Stomach smooth muscle (tissue), 2 donors: ENCODE results near the gene KRT12.
"Not testable (repeated sequence)": the region's sequence is repeated elsewhere in the genome, so short reads cannot be mapped to it uniquely, and the experiment has no call there.

Experiments
- H3K27ac ChIP-seq: one replicate; pipeline ENCODE4 v1.7.0; 2013; ENCODE audit warnings: mild to moderate bottlenecking, low read length, inconsistent platforms
- H3K27me3 ChIP-seq, 2 donors: one replicate each; pipeline ENCODE4 v1.7.0; 2013; ENCODE audit warnings: low read length in 2 of 2; ENCODE audit not compliant: insufficient read depth in 2 of 2, control insufficient read depth in 1 of 2
- H3K36me3 ChIP-seq, 2 donors: one replicate each; pipeline ENCODE4 v1.7.0; 2013; ENCODE audit warnings: low read length in 2 of 2; ENCODE audit not compliant: control insufficient read depth in 2 of 2, insufficient read depth in 2 of 2
- H3K4me1 ChIP-seq: one replicate; pipeline ENCODE4 v1.7.0; 2013; ENCODE audit warnings: low read length; ENCODE audit not compliant: control insufficient read depth, insufficient read depth
- H3K4me3 ChIP-seq, 2 donors: one replicate each; pipeline ENCODE4 v1.7.0; 2013; ENCODE audit warnings: low read length in 2 of 2
- H3K9ac ChIP-seq, 2 donors: one replicate each; pipeline ENCODE4 v1.7.0; 2013; ENCODE audit warnings: low read length in 2 of 2, mild to moderate bottlenecking in 1 of 2
- H3K9me3 ChIP-seq, 2 donors: one replicate each; pipeline ENCODE4 v1.7.0; 2013; ENCODE audit warnings: low read length in 2 of 2; ENCODE audit not compliant: control insufficient read depth in 2 of 2
- donor health status: healthy.
- donor health status: Pancreatic carcinoma.

The KRT12 gene

GRCh38 chr17:40862985-40863733 is 3.9 kb downstream of the KRT12 start:
- Histone ChIP-seq H3K36me3 (no peaks in the 10 kb centered on the region), H3K4me3 (no peak overlapping the region), H3K4me1 (no peaks in the 10 kb centered on the region), H3K27ac (no peak overlapping the region), H3K27me3 (peaks cover 0 to 8% of the 10 kb centered on the region in 2 donors), H3K9me3 (no peaks in the 10 kb centered on the region), H3K9ac (no peak overlapping the region)

- Histone ChIP-seq H3K4me1 (no peaks in the 10 kb centered on the region), H3K4me3 (no peak overlapping the region), H3K36me3 (no peaks in the 10 kb centered on the region), H3K9ac (no peak overlapping the region), H3K27ac (no peak overlapping the region), H3K9me3 (no peaks in the 10 kb centered on the region), H3K27me3 (peaks cover 0 to 8% of the 10 kb centered on the region in 2 donors)
Observed at GRCh38 chr17:40859536-40859935, 7.5 kb downstream of the KRT12 start.

GRCh38 chr17:40858667-40859066 is 8.4 kb downstream of the KRT12 start:
- not testable (repeated sequence) for H3K4me1 ChIP-seq, H3K9ac ChIP-seq, H3K9me3 ChIP-seq, H3K4me3 ChIP-seq, H3K36me3 ChIP-seq, H3K27me3 ChIP-seq, H3K27ac ChIP-seq

- no peak overlapping the region for H3K4me3 ChIP-seq
- H3K9me3 ChIP-seq = no peaks in the 10 kb centered on the region
- no peak overlapping the region for H3K27ac ChIP-seq
- H3K27me3 ChIP-seq = no peaks in the 10 kb centered on the region
- H3K9ac ChIP-seq = no peak overlapping the region
- no peaks in the 10 kb centered on the region for H3K36me3 ChIP-seq
- no peaks in the 10 kb centered on the region for H3K4me1 ChIP-seq
Observed at GRCh38 chr17:40857535-40857934, 9.5 kb downstream of the KRT12 start.

DNA sequence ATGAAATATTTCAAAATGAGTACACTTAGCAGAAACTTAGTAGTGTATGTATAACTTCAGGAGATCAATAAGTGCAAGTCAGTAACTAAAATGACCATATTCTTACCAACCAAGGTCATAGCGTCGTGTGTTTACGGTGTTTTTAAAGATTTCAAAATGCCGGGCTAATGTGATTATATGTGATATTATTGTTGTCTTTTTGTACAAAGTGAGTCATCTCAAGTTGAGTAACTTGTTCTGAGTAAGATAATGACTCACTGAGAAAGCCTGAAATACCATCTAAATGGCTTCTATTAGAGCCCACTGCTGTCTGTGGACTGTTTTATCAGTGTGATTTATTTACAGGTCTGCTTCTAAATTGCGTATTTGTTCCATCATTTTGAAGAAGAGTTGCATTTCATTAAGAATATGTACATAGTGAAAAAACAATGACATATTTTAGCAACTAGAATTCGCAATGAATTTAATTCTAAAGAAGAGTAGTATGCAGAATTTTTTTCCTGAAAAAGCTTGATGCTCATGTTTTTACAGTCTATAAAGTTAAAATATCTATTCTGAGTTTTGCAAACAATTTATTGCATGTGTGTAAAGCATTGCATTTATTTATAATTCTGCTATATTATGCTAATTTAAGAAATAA is 12.7 kb downstream of the KRT12 start:
- Histone ChIP-seq H3K36me3 (no peaks in the 10 kb centered on the region), H3K27ac (no peak overlapping the region), H3K9ac (no peak overlapping the region), H3K27me3 (no peaks in the 10 kb centered on the region), H3K9me3 (no peaks in the 10 kb centered on the region), H3K4me3 (no peak overlapping the region), H3K4me1 (no peaks in the 10 kb centered on the region)

- Histone ChIP-seq H3K4me3 (no peak overlapping the region), H3K9me3 (no peaks in the 10 kb centered on the region), H3K4me1 (no peaks in the 10 kb centered on the region), H3K27me3 (no peaks in the 10 kb centered on the region), H3K27ac (no peak overlapping the region), H3K9ac (no peak overlapping the region), H3K36me3 (no peaks in the 10 kb centered on the region)
Observed at GRCh38 chr17:40852364-40852763, 14.7 kb downstream of the KRT12 start.

- Histone ChIP-seq H3K9me3 (no peaks in the 10 kb centered on the region), H3K27ac (no peak overlapping the region), H3K4me3 (no peak overlapping the region), H3K9ac (no peak overlapping the region), H3K27me3 (no peaks in the 10 kb centered on the region), H3K4me1 (no peaks in the 10 kb centered on the region), H3K36me3 (no peaks in the 10 kb centered on the region)
Observed at GRCh38 chr17:40850293-40850972, 16.6 kb downstream of the KRT12 start.

DNA sequence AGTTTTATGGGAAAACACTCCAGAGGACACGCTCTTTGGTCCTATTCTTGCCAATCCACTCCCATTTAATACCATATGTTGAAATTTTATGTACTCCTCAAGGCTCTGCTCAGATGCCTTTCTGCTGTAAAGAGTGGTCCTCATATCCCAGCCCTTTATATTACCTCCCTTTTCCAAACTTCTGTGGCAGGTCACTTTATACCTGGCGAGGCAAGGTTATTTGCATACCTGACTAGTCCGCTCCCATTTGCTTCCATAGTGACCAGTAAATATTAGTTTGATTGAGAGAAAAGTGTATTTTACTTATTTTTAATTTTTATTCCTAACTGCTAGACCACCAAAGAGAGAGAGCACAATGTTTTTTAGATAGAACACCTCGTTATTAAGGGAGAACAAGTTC is 17.3 kb downstream of the KRT12 start:
- Histone ChIP-seq H3K9ac (no peak overlapping the region), H3K27ac (no peak overlapping the region), H3K27me3 (no peaks in the 10 kb centered on the region), H3K9me3 (no peaks in the 10 kb centered on the region), H3K4me3 (no peak overlapping the region), H3K36me3 (no peaks in the 10 kb centered on the region), H3K4me1 (no peaks in the 10 kb centered on the region)

DNA sequence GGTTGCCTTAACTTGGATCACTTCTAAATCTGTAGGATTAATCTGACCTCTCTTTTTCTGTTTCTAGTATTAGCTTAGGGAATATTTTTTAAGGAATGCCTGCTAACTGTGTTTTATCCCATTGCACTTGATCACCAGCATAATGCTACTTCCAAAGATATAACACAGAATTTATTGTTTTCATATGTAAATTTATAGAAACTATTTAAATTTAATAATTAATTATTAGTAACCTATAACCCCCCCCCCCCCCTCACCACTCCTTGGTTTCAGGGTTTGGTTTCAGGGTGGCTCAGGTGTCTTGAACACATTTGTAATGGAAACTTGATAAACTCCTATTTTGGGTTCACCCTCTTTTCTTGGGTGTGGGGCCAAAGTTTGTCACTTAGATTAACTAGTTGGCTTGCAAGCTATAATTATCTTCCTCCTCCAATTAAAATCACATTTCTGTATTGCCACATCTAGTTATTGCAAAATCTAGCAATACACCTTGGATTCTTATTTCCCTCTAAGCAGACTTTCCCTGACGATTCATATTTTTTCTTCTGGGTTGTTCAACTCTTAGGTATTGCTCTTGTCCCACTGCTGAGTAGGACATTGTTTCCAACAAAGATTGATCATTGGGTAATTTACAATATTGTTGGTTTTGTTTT is 18.3 kb downstream of the KRT12 start:
- H3K4me1 ChIP-seq = no peaks in the 10 kb centered on the region
- no peaks in the 10 kb centered on the region for H3K9me3 ChIP-seq
- no peak overlapping the region for H3K4me3 ChIP-seq
- H3K27me3 ChIP-seq = no peaks in the 10 kb centered on the region
- H3K27ac ChIP-seq = no peak overlapping the region
- H3K9ac ChIP-seq = no peak overlapping the region
- H3K36me3 ChIP-seq = no peaks in the 10 kb centered on the region

- no peak overlapping the region for H3K4me3 ChIP-seq
- H3K9ac ChIP-seq = no peak overlapping the region
- no peaks in the 10 kb centered on the region for H3K27me3 ChIP-seq
- no peak overlapping the region for H3K27ac ChIP-seq
- H3K36me3 ChIP-seq = no peaks in the 10 kb centered on the region
- H3K9me3 ChIP-seq = no peaks in the 10 kb centered on the region
- no peaks in the 10 kb centered on the region for H3K4me1 ChIP-seq
Observed at GRCh38 chr17:40846515-40847144, 20.4 kb downstream of the KRT12 start.
